ENCODE results near the gene CCZ1B.
"Not testable (repeated sequence)": the region's sequence is repeated elsewhere in the genome, so short reads cannot be mapped to it uniquely, and the experiment has no call there.

DNA sequence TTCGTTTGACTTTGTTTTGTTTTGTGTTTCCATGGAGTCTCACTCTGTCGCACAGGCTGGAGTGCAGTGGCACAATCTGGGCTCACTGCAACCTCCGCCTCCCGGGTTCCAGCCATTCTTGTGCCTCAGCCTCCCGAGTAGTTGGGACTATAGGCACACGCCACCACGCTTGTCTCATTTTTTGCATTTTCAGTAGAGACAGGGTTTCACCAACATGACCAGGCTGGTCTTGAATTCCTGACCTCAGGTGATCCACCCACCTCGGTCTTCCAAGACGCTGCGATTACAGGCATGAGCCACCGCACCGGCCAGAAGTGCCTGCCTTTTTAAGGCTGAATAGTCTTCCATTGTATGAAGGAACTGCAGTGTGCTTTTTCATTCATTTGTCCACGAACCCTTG is 36.8 kb upstream of the CCZ1B start:
- not testable (repeated sequence) for TF ChIP-seq EZH2 (IDR thresholded peaks at IDR 0.05); POLR2AphosphoS5 (IDR thresholded peaks at IDR 0.05; ENCODE audit: borderline replicate concordance, low read depth, low read length)

All from SK-N-MC (cell line).